A673 (cell line): Measurements from ENCODE around the gene APOBEC3C. TPM values are rescaled to one million over a fixed set of nuclear protein-coding genes. Genes with fewer than 3 reads are reported as not detected.
"Not testable (repeated sequence)": the region's sequence is repeated elsewhere in the genome, so short reads cannot be mapped to it uniquely, and the experiment has no call there.

Experiments used
- BruUV-seq: library from RNA; stranded (reverse); fragments of 400-500 nt; replicated peaks from 2 replicates; lab custom pipeline; 2021; lab: Mats Ljungman, UMichigan
- CTCF ChIA-PET: fragments of 300-600 bp; sonication (Branson Sonifier 250); formaldehyde crosslinking; loops from one replicate; lab custom pipeline; 2022; ENCODE audit warnings: antibody characterized with exemption; lab: Charles Lee
- POLR2A ChIA-PET: fragments of 300-600 bp; sonication (Branson Sonifier 250); formaldehyde crosslinking; loops from one replicate; lab custom pipeline; 2022; ENCODE audit warnings: antibody characterized with exemption; ENCODE audit not compliant: low non-redundant PET; lab: Charles Lee
- DNase-seq: peaks from one replicate; pipeline ENCODE4 v3.0.0-alpha.2; 2015; ENCODE audit warnings: low spot score
- H3K27ac ChIP-seq: fragments of 200-600 bp; sonication (generic); 2 replicates; pipeline ENCODE4 v1.5.1; 2016; ENCODE audit warnings: mixed run types, low read depth, mild to moderate bottlenecking, mixed read lengths, antibody characterized with exemption, low read length; ENCODE audit not compliant: poor library complexity, severe bottlenecking
- H3K27me3 ChIP-seq: fragments of 200-600 bp; sonication (generic); replicated peaks from 2 replicates; pipeline ENCODE4 v1.6.1; 2017; ENCODE audit warnings: mixed run types, low read depth, mild to moderate bottlenecking, mixed read lengths, antibody characterized with exemption, low read length; ENCODE audit not compliant: insufficient read depth, poor library complexity
- H3K36me3 ChIP-seq: fragments of 200-600 bp; sonication (generic); 2 replicates; pipeline ENCODE4 v1.6.1; 2016; ENCODE audit warnings: mixed run types, mild to moderate bottlenecking, mixed read lengths, antibody characterized with exemption, low read length; ENCODE audit not compliant: insufficient read depth, poor library complexity, severe bottlenecking
- H3K4me1 ChIP-seq: fragments of 200-600 bp; sonication (generic); 2 replicates; pipeline ENCODE4 v1.6.1; 2017; ENCODE audit warnings: mixed run types, mild to moderate bottlenecking, mixed read lengths, antibody characterized with exemption, low read length; ENCODE audit not compliant: insufficient read depth, poor library complexity, severe bottlenecking
- H3K4me3 ChIP-seq: fragments of 200-600 bp; sonication (generic); 2 replicates; pipeline ENCODE4 v1.5.1; 2016; ENCODE audit warnings: low read depth, mixed run types, mild to moderate bottlenecking, mixed read lengths, low read length; ENCODE audit not compliant: poor library complexity, severe bottlenecking
- H3K9me3 ChIP-seq: fragments of 200-600 bp; sonication (generic); 2 replicates; pipeline ENCODE4 v1.6.1; 2016; ENCODE audit warnings: mixed run types, low read depth, mild to moderate bottlenecking, mixed read lengths, antibody characterized with exemption, low read length; ENCODE audit not compliant: poor library complexity, severe bottlenecking
- CTCF ChIP-seq: fragments of 300-800, 200-600 bp; sonication (generic); conservative IDR thresholded peaks from 2 replicates; pipeline ENCODE4 v1.5.1; 2017; ENCODE audit warnings: low read depth, mild to moderate bottlenecking, antibody characterized with exemption, low read length, moderate library complexity, mixed read lengths
- EZH2 ChIP-seq: fragments of 200-600 bp; sonication (generic); IDR thresholded peaks from 2 replicates; pipeline ENCODE4 v1.6.1; 2017; ENCODE audit warnings: borderline replicate concordance, low read depth, mild to moderate bottlenecking, mixed read lengths, antibody characterized with exemption, low read length; ENCODE audit not compliant: poor library complexity, severe bottlenecking
- intact Hi-C: fragments of 100-400 bp; cut with micrococcal nuclease; formaldehyde crosslinking; loops from one replicate; pipeline ENCODE4 v1.10.0; 2022; ENCODE audit not compliant: unreplicated experiment
- total RNA-seq: library from RNA; stranded (reverse); gene quantifications from 2 replicates; pipeline ENCODE4 v1.2.3, GENCODE V29; 2021

APOBEC3C gene
- total RNA-seq, 1 experiment from 2014 or later = 12.9 TPM

GRCh38 chr22:39045136-39045535 lies 31.1 kb downstream of the APOBEC3C start:
- H3K27ac ChIP-seq, BruUV-seq, intact Hi-C loops, H3K4me1 ChIP-seq, CTCF ChIA-PET, H3K27me3 ChIP-seq, POLR2A ChIA-PET, H3K36me3 ChIP-seq, H3K4me3 ChIP-seq, DNase-seq, H3K9me3 ChIP-seq: not testable (repeated sequence)

- intact Hi-C loops, H3K27me3 ChIP-seq, CTCF ChIA-PET, H3K9me3 ChIP-seq, H3K36me3 ChIP-seq, H3K4me1 ChIP-seq, BruUV-seq, POLR2A ChIA-PET, H3K4me3 ChIP-seq, DNase-seq, H3K27ac ChIP-seq: not testable (repeated sequence)
Measured at GRCh38 chr22:39049486-39049885, 35.4 kb downstream of the APOBEC3C start.

GRCh38 chr22:39051844-39052495 lies 37.9 kb downstream of the APOBEC3C start:
- H3K4me3 ChIP-seq, BruUV-seq: not testable (repeated sequence)

GRCh38 chr22:39055658-39056057 lies 41.6 kb downstream of the APOBEC3C start:
- H3K27ac ChIP-seq = no peak overlapping the region
- no peaks in the 10 kb centered on the region for H3K4me1 ChIP-seq
- no peaks in the 10 kb centered on the region for H3K27me3 ChIP-seq
- POLR2A ChIA-PET = no interaction called here
- H3K4me3 ChIP-seq = no peak overlapping the region
- DNase-seq = no peak
- H3K36me3 ChIP-seq = no peaks in the 10 kb centered on the region
- no peaks in the 10 kb centered on the region for H3K9me3 ChIP-seq
- CTCF ChIA-PET = no interaction called here
- intact Hi-C loops = no loop called here
- no TSS peak for BruUV-seq
- TF ChIP-seq CTCF (no peak), EZH2 (no peak)

More at GRCh38 chr22:39051844-39052495, 37.9 kb downstream of the APOBEC3C start:
- POLR2A ChIA-PET, H3K36me3 ChIP-seq, H3K4me1 ChIP-seq, DNase-seq, intact Hi-C loops, H3K9me3 ChIP-seq, CTCF ChIA-PET, H3K27me3 ChIP-seq, H3K27ac ChIP-seq: not testable (repeated sequence)

- BruUV-seq, CTCF ChIA-PET: not testable (repeated sequence)
Measured at GRCh38 chr22:39061290-39061689, 47.2 kb downstream of the APOBEC3C start.

GRCh38 chr22:39061951-39062350 lies 47.9 kb downstream of the APOBEC3C start:
- H3K9me3 ChIP-seq, CTCF ChIA-PET, H3K4me1 ChIP-seq, POLR2A ChIA-PET, H3K4me3 ChIP-seq, H3K27me3 ChIP-seq, H3K36me3 ChIP-seq, DNase-seq, H3K27ac ChIP-seq, intact Hi-C loops, BruUV-seq: not testable (repeated sequence)

More at GRCh38 chr22:39061290-39061689, 47.2 kb downstream of the APOBEC3C start:
- DNase-seq, H3K9me3 ChIP-seq, H3K27me3 ChIP-seq, H3K27ac ChIP-seq, intact Hi-C loops, H3K36me3 ChIP-seq, H3K4me3 ChIP-seq, POLR2A ChIA-PET, H3K4me1 ChIP-seq: not testable (repeated sequence)

- H3K27ac ChIP-seq, H3K4me3 ChIP-seq, H3K27me3 ChIP-seq, H3K36me3 ChIP-seq, DNase-seq, CTCF ChIA-PET, H3K9me3 ChIP-seq, intact Hi-C loops, H3K4me1 ChIP-seq, POLR2A ChIA-PET, BruUV-seq: not testable (repeated sequence)
Measured at GRCh38 chr22:39063904-39064303, 49.8 kb downstream of the APOBEC3C start.
